LoVo (cell line): Measurements from ENCODE around the gene MAP1LC3A.

Source experiments
- DNase-seq: peaks from one replicate; pipeline ENCODE4 v3.0.0-alpha.2; 2016; ENCODE audit warnings: low spot score

The MAP1LC3A gene

GRCh38 chr20:34577061-34577460 is 18.5 kb downstream of the MAP1LC3A start:
- DNase-seq: no peak

- DNase-seq: no peak
Observed at GRCh38 chr20:34578025-34578424, 19.5 kb downstream of the MAP1LC3A start.

GRCh38 chr20:34578521-34578920 is 20.0 kb downstream of the MAP1LC3A start:
- DNase-seq: no peak

- peak; percentile 35 for DNase-seq
Observed at GRCh38 chr20:34579191-34579978, 20.9 kb downstream of the MAP1LC3A start.

GRCh38 chr20:34579979-34580940 is 21.7 kb downstream of the MAP1LC3A start:
- DNase-seq: peak; percentile 27

DNA sequence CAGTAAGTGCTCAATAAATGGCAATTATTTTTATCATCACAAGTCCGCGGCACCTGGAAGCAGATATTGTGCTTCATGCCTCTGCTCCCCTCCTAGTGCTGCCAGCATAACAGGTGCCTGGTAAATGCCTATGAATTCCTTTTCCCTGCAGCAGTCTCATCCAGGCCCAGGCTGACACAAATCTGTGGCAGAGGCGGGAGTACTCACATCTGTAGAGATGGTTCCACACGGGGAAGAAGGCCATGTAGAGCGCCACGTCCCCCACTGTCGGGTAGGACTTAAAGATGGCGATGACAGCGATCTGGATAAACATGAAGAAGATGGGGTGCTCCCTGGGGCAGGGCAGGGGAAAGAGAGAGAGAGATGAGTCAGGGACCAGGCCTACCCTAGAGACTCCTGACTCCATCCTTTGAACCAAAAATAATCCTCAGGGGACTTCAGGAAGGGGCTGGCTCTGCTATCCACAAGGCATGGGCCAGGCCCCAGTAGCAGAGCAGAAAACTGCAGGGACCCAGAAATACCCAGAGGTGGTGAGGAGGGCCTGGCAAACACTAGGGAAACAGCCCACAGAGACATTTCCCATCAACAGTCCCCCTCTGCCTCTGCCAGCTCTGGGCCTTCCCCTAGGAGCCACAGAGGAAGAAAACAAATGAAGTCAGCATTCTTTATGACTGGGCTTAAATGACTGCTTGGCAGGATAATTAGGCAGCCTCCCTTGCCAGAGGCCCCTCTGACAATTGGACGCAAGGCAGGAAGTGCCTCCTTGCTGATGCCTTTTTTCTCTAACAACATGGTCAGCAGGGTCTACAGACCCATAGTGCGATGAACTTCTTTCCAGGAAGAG is 23.0 kb downstream of the MAP1LC3A start:
- no peak for DNase-seq

GRCh38 chr20:34582221-34582620 is 23.7 kb downstream of the MAP1LC3A start:
- no peak for DNase-seq

- peak; percentile 56 for DNase-seq
Observed at GRCh38 chr20:34582911-34583310, 24.4 kb downstream of the MAP1LC3A start.

GRCh38 chr20:34583544-34583943 is 25.0 kb downstream of the MAP1LC3A start:
- DNase-seq: no peak

- DNase-seq: no peak
Observed at GRCh38 chr20:34585019-34585418, 26.5 kb downstream of the MAP1LC3A start.

GRCh38 chr20:34586488-34587163 is 28.1 kb downstream of the MAP1LC3A start:
- no peak for DNase-seq

- DNase-seq: no peak
Observed at GRCh38 chr20:34595377-34596184, 37.1 kb downstream of the MAP1LC3A start.

GRCh38 chr20:34600892-34601653 is 42.6 kb downstream of the MAP1LC3A start:
- DNase-seq: no peak

- no peak for DNase-seq
Observed at GRCh38 chr20:34604980-34605788, 46.7 kb downstream of the MAP1LC3A start.

- DNase-seq: no peak
Observed at GRCh38 chr20:34607066-34607465, 48.5 kb downstream of the MAP1LC3A start.
